Stimulated activated CD4-positive, alpha-beta T cell treated with anti-CD3 and anti-CD28 coated beads, Interleukin-15, amount 100 ng/mL, for 48 hours (primary cell): Measurements from ENCODE around the gene KDF1.
"Not testable (repeated sequence)": the region's sequence is repeated elsewhere in the genome, so short reads cannot be mapped to it uniquely, and the experiment has no call there.

Experiments
- DNase-seq, 2 donors: peaks; one replicate each; pipeline ENCODE4 v3.0.0-alpha.2; 2020; ENCODE audit warnings: low read depth in 2 of 2

KDF1 gene

GRCh38 chr1:26994020-26994786 lies 33.9 kb upstream of the KDF1 start:
- DNase-seq: no peak

GRCh38 chr1:26993237-26994019 lies 33.2 kb upstream of the KDF1 start, which contains the start of gene TRNP1:
TRNP1 (plus strand) TSS chr1:26993692; CDS start chr1:26993787, 95 bp downstream.
- peak; percentile 37 to 51 for DNase-seq

GRCh38 chr1:26991310-26992116 lies 31.2 kb upstream of the KDF1 start:
- DNase-seq: no peak

GRCh38 chr1:26989403-26990109 lies 29.3 kb upstream of the KDF1 start:
- DNase-seq: not testable (repeated sequence)

GRCh38 chr1:26986658-26987057 lies 26.4 kb upstream of the KDF1 start:
- no peak for DNase-seq

GRCh38 chr1:26984291-26984690 lies 24.0 kb upstream of the KDF1 start:
- no peak for DNase-seq

GRCh38 chr1:26983863-26984262 lies 23.6 kb upstream of the KDF1 start:
- DNase-seq: no peak

- DNase-seq: no peak
Measured at GRCh38 chr1:26981146-26981846, 21.0 kb upstream of the KDF1 start.

- no peak for DNase-seq
Measured at GRCh38 chr1:26978901-26979300, 18.6 kb upstream of the KDF1 start.

- DNase-seq: no peak
Measured at GRCh38 chr1:26976621-26977510, 16.6 kb upstream of the KDF1 start.

- DNase-seq: no peak
Measured at GRCh38 chr1:26972821-26973220, 12.6 kb upstream of the KDF1 start.

GRCh38 chr1:26972390-26972789 lies 12.1 kb upstream of the KDF1 start:
- no peak for DNase-seq

GRCh38 chr1:26971590-26971989 lies 11.3 kb upstream of the KDF1 start:
- DNase-seq: no peak

- no peak for DNase-seq
Measured at GRCh38 chr1:26970810-26971209, 10.5 kb upstream of the KDF1 start.

- DNase-seq: no peak
Measured at GRCh38 chr1:26965628-26966027, 5.4 kb upstream of the KDF1 start.

- no peak for DNase-seq
Measured at GRCh38 chr1:26965213-26965612, 4.9 kb upstream of the KDF1 start.

GRCh38 chr1:26961826-26962225 lies 1.6 kb upstream of the KDF1 start:
- no peak for DNase-seq

- DNase-seq: no peak
Measured at GRCh38 chr1:26960625-26960966, 328 bp upstream of the KDF1 start.

GRCh38 chr1:26959270-26959669 lies 998 bp downstream of the KDF1 start:
- no peak for DNase-seq

GRCh38 chr1:26957306-26957705 lies 3.0 kb downstream of the KDF1 start:
- no peak for DNase-seq
